ENCODE measurements around the gene OTOG. TPM values are rescaled to one million over a fixed set of nuclear protein-coding genes. Genes with fewer than 3 reads are reported as not detected.

The OTOG gene
- total RNA-seq, 4 donors from 2014 or later = not detected

DNA sequence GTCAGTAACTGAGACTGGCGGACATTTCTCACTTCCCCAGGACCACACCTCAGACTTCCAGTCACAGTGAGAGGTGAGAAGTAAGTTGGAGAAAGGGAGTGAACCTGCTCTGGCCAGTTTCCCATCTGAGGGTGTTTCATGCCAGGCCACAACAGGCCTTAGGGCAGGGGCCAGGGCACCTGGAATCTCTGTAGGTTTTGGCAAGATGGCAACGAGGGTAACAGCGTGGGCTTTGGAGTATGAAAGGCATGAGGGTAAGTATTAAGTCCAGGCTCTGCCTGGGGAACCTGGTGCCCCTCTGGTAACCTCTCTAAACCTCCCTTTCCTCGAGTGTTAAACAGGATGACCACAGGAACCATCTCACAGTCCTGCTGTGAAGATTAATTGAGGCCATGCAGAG is 41.9 kb upstream of the OTOG start:
- TF ChIP-seq, protein P1, sequence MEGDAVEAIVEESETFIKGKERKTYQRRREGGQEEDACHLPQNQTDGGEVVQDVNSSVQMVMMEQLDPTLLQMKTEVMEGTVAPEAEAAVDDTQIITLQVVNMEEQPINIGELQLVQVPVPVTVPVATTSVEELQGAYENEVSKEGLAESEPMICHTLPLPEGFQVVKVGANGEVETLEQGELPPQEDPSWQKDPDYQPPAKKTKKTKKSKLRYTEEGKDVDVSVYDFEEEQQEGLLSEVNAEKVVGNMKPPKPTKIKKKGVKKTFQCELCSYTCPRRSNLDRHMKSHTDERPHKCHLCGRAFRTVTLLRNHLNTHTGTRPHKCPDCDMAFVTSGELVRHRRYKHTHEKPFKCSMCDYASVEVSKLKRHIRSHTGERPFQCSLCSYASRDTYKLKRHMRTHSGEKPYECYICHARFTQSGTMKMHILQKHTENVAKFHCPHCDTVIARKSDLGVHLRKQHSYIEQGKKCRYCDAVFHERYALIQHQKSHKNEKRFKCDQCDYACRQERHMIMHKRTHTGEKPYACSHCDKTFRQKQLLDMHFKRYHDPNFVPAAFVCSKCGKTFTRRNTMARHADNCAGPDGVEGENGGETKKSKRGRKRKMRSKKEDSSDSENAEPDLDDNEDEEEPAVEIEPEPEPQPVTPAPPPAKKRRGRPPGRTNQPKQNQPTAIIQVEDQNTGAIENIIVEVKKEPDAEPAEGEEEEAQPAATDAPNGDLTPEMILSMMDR (IDR thresholded peaks at IDR 0.05) = no peak
- DNase-seq (ENCODE audit: low spot score) (no peak), ATAC-seq (ENCODE audit: low FRiP score) (no peak)

DNA sequence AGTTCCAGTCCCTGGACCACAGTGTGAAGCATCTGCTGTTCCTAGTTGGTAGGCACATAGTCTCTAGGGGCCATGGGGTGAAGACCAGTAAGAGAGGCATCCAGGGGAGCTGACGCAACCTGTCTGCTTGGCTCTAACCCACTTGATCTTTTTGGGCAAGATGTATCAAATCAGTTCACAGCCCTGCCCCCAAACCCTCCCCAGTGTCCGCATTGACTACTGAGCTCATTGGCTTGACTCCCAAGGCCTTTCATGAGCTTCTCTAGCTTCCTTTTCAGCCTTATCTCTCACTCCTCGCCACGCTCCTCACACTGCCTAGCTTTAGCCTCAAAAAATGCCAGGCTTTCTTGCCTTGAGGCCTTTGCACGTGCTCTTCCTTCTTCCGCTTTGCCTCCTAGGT is 40.7 kb upstream of the OTOG start:
- TF ChIP-seq, protein P1 (IDR thresholded peaks at IDR 0.05) = no peak
- DNase-seq (ENCODE audit: low spot score) (no peak), ATAC-seq (ENCODE audit: low FRiP score) (no peak)

DNA sequence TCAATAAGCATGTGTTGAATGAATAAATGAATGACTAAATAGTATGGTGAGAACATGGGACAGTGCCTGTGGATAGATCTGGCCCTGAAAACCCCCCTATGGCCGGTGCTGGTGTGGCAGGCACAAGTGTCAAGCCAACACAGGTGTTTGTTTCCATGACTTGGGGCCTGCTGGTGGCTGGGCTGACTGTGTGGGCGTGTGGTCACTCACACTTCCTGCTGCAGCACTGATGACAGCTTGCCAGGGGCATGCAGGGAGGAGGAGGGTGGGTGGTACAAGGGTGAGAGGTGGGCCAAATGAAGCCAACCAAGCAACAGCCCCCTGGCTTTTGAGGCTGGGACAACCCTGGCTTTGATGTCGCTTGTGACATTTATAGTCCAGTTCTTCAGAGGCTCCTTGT is 40.1 kb upstream of the OTOG start:
- TF ChIP-seq, protein P1 (IDR thresholded peaks at IDR 0.05) = no peak
- DNase-seq (ENCODE audit: low spot score) (no peak), ATAC-seq (ENCODE audit: low FRiP score) (no peak)

DNA sequence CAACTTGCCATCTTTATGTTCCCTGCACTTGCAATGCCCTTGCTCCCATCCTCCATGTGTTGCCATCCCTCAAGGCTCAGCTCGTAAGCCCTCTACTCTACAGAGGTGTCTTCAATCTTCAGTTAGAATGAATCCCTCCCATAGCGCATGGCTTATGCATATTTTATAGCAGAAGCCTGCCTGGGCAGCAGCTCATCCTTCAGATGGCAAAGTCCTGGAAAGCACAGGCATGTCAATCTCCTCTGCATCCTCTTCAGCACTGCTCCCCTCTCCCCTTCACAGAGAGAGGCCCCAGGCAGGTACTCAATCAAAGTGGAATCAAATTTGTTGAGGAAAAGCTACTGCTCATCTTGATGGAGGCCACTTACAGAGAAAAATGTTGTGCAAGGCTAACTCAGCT is 39.3 kb upstream of the OTOG start:
- no peak for ATAC-seq (ENCODE audit: low FRiP score)
- no peak for DNase-seq (ENCODE audit: low spot score)
- TF ChIP-seq, protein P1 (IDR thresholded peaks at IDR 0.05) = no peak

DNA sequence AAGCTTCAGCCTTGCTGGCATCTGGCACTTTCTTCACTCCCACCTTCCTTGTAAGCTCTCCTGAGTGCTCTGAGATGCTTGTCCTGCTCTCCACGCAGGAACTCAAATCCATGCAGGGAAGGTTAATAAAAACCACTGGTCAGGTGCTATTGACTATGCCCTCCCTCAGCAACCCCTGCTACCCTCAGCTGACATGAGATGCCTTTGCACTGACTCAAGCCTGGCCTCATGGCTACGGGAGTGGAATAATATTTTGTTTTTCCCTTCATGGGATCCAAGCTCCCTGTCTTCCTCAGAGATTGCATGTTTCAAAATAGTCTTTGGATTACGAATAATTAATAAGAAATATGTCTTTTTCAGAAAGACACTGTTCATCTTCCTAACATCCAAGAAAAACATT is 38.8 kb upstream of the OTOG start:
- TF ChIP-seq, protein P1 (IDR thresholded peaks at IDR 0.05) = no peak
- peak; percentile 80 for ATAC-seq (ENCODE audit: low FRiP score)
- no peak for DNase-seq (ENCODE audit: low spot score)

DNA sequence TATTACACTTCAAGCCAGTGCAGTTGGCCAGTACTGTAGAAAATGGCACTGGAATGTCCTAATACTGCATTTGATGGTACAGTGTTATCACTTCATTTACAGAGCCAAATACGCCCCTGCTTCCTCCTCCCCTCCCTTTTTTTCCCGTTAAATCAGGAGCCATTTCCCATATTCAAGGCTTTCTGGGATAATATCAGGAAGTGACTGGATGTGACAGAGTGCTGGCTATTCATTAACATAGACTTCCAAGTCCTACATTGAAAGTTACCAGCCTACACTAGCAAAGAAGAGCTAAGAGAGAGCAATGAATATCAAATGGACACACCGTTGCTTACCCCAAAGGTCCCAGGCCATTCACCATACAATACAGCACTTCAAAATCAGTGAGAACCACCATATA is 38.3 kb upstream of the OTOG start:
- TF ChIP-seq, protein P1 (IDR thresholded peaks at IDR 0.05) = no peak
- ATAC-seq (ENCODE audit: low FRiP score) = peak; percentile 50
- no peak for DNase-seq (ENCODE audit: low spot score)

DNA sequence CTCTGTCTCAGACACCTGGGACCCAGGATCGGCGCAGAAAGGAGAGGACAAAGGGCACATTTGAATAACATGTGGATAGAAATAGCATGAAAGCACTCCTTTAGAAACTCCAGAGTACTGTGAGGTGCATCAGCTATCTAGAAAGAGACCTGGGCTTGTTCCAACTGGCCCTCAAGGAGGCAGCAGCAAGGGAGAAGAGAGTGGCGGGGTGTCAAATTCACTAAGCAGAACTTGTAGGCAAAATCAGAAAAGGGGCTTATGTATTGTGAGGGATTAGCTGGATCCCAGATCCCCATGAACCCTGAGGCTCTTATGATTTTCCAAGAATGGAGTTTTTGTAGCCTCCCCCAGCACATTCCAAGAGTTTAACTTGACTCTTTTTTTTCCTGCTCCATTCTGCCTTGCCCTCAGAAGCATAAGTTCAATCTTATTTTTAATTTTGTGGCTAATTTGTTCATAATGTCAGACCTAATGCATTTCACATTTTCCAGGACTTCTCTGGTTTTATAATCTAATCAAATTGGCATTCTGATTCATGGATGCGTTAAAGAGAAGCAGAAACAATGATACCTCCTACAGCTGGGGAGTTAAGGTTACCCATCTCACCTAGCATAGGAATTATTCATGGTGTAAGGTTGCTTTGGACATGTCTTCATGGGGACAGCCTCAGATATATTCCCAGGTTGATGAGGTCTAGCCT is 36.4 kb upstream of the OTOG start:
- DNase-seq (ENCODE audit: low spot score) = no peak
- TF ChIP-seq, protein P1 (IDR thresholded peaks at IDR 0.05) = no peak
- ATAC-seq (ENCODE audit: low FRiP score) = no peak
